Tibial artery (tissue), 4 donors: ENCODE results near the gene RNLS.

Experiments
- DNase-seq, 2 donors: peaks; one replicate each; pipeline ENCODE4 v3.0.0-alpha.2; 2019
- H3K27ac ChIP-seq, 2 donors: fragments of 200-600 bp; sonication (generic) in 1 of 2; 1 replicate in 1 of 2; 2 replicates in 1 of 2; pipeline ENCODE4 v1.5.1; 2018 to 2019; ENCODE audit warnings: mild to moderate bottlenecking in 1 of 2
- H3K27me3 ChIP-seq, 2 donors: fragments of 200-600 bp; sonication (generic) in 1 of 2; one replicate each; pipeline versions ENCODE4 v1.5.1 to v1.6.0; 2016 to 2019
- H3K36me3 ChIP-seq, 3 donors: fragments of 200-600 bp; sonication (generic) in 2 of 3; one replicate each; pipeline ENCODE4 v1.5.1; 2016 to 2019; ENCODE audit warnings: mild to moderate bottlenecking in 2 of 3
- H3K4me1 ChIP-seq, 4 donors: fragments of 200-600 bp; sonication (generic) in 2 of 4; 1 replicate in 3 of 4; 2 replicates in 1 of 4; pipeline ENCODE4 v1.5.1; 2016 to 2019
- H3K4me3 ChIP-seq, 2 donors: fragments of 200-600 bp; sonication (generic) in 1 of 2; 1 replicate in 1 of 2; 2 replicates in 1 of 2; pipeline ENCODE4 v1.5.1; 2018 to 2019; ENCODE audit warnings: mild to moderate bottlenecking in 2 of 2
- H3K9me3 ChIP-seq, 3 donors: fragments of 200-600 bp; sonication (generic) in 1 of 3; one replicate each; pipeline ENCODE4 v1.5.1; 2016 to 2019
- CTCF ChIP-seq, 2 experiments: fragments of 200-600 bp in 1 of 2; fragments of 450-650 bp in 1 of 2; IDR thresholded peaks; one replicate each; pipeline ENCODE4 v1.5.1; 2017 to 2019; ENCODE audit warnings: antibody characterized with exemption in 2 of 2, mild to moderate bottlenecking in 1 of 2, moderate library complexity in 1 of 2
- intact Hi-C: fragments of 100-400 bp; cut with DNase I; formaldehyde crosslinking; loops from one replicate; pipeline ENCODE4 v1.15.0; 2023; ENCODE audit warnings: low total_unique reads

RNLS gene

GRCh38 chr10:88237896-88238614, 345.1 kb downstream of the RNLS start:
- Histone ChIP-seq H3K9me3 (no peaks in the 10 kb centered on the region), H3K27ac (peak overlapping the region; percentile 13 to 39), H3K4me3 (no peak overlapping the region), H3K27me3 (no peaks in the 10 kb centered on the region), H3K36me3 (no peaks in the 10 kb centered on the region), H3K4me1 (peaks cover 0 to 31% (median 15%) of the 10 kb centered on the region in 4 donors)
- TF ChIP-seq CTCF (IDR thresholded peaks at IDR 0.05), result no peak
- no peak for DNase-seq
- intact Hi-C loops, result no loop called here

GRCh38 chr10:88236121-88236743, 346.9 kb downstream of the RNLS start:
- intact Hi-C loops, result no loop called here
- Histone ChIP-seq H3K27ac (no peak overlapping the region), H3K4me1 (peaks cover 0 to 38% (median 24%) of the 10 kb centered on the region in 4 donors), H3K4me3 (no peak overlapping the region), H3K27me3 (no peaks in the 10 kb centered on the region), H3K36me3 (no peaks in the 10 kb centered on the region), H3K9me3 (no peaks in the 10 kb centered on the region)
- no peak for DNase-seq
- TF ChIP-seq CTCF (IDR thresholded peaks at IDR 0.05), result no peak

GRCh38 chr10:88234297-88234696, 348.8 kb downstream of the RNLS start:
- no peaks in the 10 kb centered on the region for H3K36me3 ChIP-seq
- no peak for DNase-seq
- H3K27ac ChIP-seq, result no peak overlapping the region
- H3K9me3 ChIP-seq, result no peaks in the 10 kb centered on the region
- H3K4me1 ChIP-seq, result peaks cover 0 to 36% (median 21%) of the 10 kb centered on the region in 4 donors
- intact Hi-C loops, result no loop called here
- no peak for TF ChIP-seq CTCF (IDR thresholded peaks at IDR 0.05)
- H3K4me3 ChIP-seq, result no peak overlapping the region
- no peaks in the 10 kb centered on the region for H3K27me3 ChIP-seq

GRCh38 chr10:88233870-88234269, 349.2 kb downstream of the RNLS start:
- Histone ChIP-seq H3K36me3 (no peaks in the 10 kb centered on the region), H3K4me1 (peaks cover 0 to 32% (median 17%) of the 10 kb centered on the region in 4 donors), H3K27ac (no peak overlapping the region), H3K9me3 (no peaks in the 10 kb centered on the region), H3K4me3 (no peak overlapping the region), H3K27me3 (no peaks in the 10 kb centered on the region)
- DNase-seq, result no peak
- intact Hi-C loops, result no loop called here
- TF ChIP-seq CTCF (IDR thresholded peaks at IDR 0.05), result no peak

GRCh38 chr10:88232983-88233543, 350.1 kb downstream of the RNLS start:
- intact Hi-C loops, result no loop called here
- no peaks in the 10 kb centered on the region for H3K9me3 ChIP-seq
- no peak overlapping the region for H3K27ac ChIP-seq
- no peak for DNase-seq
- H3K4me3 ChIP-seq, result no peak overlapping the region
- peaks cover 0 to 28% (median 12%) of the 10 kb centered on the region in 4 donors for H3K4me1 ChIP-seq
- TF ChIP-seq CTCF (IDR thresholded peaks at IDR 0.05), result no peak
- no peaks in the 10 kb centered on the region for H3K27me3 ChIP-seq
- no peaks in the 10 kb centered on the region for H3K36me3 ChIP-seq
